ENCODE data around the gene LDLRAD3. TPM values are rescaled to one million over a fixed set of nuclear protein-coding genes. Genes with fewer than 3 reads are reported as not detected.
A peak's percentile ranks its signal among the peaks of the same experiment; 100 is the strongest.

The LDLRAD3 gene
- total RNA-seq, 1 experiment from 2014 or later, result 15.3 TPM

DNA sequence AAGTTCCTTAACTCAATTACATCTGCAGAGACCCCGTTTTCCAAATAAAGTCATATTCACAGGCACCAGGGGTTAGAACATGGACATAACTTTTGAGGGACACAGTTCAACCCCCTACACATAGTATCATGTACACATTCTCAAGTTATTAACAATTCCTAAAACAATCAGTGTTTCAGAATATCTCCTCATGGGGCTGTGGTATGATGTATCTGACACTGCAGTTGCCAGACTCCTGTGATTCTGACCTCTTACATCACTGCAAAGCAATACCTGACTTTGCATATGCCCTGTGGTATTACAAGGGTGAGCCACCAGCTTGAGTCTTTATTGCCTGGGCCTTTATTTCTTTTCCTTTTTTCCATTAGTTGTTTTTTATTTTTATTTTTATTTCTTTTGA lies 203.6 kb downstream of the LDLRAD3 start:
- ATAC-seq, result no peak
- H3K36me3 ChIP-seq (ENCODE audit: low read depth, low read length), result no peaks in the 10 kb centered on the region
- no peak overlapping the region for H3K27ac ChIP-seq (ENCODE audit: low read length)
- no peak overlapping the region for H3K4me3 ChIP-seq (ENCODE audit: low read length)
- no peaks in the 10 kb centered on the region for H4K20me1 ChIP-seq (ENCODE audit: low read length)
- H3K79me2 ChIP-seq (ENCODE audit: low read length), result no peaks in the 10 kb centered on the region; the same call in 1 of the 2 replicates
- no peak overlapping the region for H2AFZ ChIP-seq (ENCODE audit: low read length)
- no TSS peak for BruUV-seq (replicated peaks)
- H3K4me2 ChIP-seq (ENCODE audit: low read length), result no peak overlapping the region
- H3K9ac ChIP-seq (ENCODE audit: low read length), result no peak overlapping the region
- ChIA-PET POLR2A (ENCODE audit: unreplicated experiment) (no interaction called here), CTCF (no interaction called here)
- no peaks in the 10 kb centered on the region for H3K9me3 ChIP-seq (ENCODE audit: low read length)
- H3K4me1 ChIP-seq (ENCODE audit: insufficient read depth, low read length), result peaks cover 29% of the 10 kb centered on the region
- no peak for DNase-seq
- no peaks in the 10 kb centered on the region for H3K27me3 ChIP-seq (ENCODE audit: low read length)
- intact Hi-C loops (cut with micrococcal nuclease), result no loop called here
- no peaks in the 10 kb centered on the region for H3K9me2 ChIP-seq (replicated peaks; ENCODE audit: low read length)
- TF ChIP-seq, protein P1, sequence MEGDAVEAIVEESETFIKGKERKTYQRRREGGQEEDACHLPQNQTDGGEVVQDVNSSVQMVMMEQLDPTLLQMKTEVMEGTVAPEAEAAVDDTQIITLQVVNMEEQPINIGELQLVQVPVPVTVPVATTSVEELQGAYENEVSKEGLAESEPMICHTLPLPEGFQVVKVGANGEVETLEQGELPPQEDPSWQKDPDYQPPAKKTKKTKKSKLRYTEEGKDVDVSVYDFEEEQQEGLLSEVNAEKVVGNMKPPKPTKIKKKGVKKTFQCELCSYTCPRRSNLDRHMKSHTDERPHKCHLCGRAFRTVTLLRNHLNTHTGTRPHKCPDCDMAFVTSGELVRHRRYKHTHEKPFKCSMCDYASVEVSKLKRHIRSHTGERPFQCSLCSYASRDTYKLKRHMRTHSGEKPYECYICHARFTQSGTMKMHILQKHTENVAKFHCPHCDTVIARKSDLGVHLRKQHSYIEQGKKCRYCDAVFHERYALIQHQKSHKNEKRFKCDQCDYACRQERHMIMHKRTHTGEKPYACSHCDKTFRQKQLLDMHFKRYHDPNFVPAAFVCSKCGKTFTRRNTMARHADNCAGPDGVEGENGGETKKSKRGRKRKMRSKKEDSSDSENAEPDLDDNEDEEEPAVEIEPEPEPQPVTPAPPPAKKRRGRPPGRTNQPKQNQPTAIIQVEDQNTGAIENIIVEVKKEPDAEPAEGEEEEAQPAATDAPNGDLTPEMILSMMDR (conservative IDR thresholded peaks at IDR 0.05; ENCODE audit: low read depth, low read length), result no peak
- no peak for TF ChIP-seq EZH2 (IDR thresholded peaks at IDR 0.05; ENCODE audit: low read length, unreplicated experiment)
- H3F3A ChIP-seq (ENCODE audit: low read length, unreplicated experiment), result no peaks in the 10 kb centered on the region

DNA sequence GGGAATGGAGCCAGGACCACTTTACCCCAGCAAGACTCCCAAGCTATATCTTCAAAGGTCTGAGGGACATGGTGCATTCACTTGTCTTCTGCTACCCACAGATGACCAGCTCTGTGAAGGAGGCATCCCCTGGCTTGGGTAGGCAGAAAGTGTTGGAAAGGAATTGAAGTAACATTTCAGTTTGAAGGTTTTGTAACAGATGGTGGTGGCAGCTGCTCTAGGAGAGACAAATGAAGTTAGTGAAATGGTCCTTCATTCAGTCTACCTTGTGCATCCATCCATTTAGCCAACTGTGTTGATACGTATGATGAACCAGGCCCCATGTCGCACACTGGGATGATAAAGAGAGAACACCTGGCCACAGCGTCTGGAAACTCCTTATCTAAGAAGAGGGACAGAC lies 204.8 kb downstream of the LDLRAD3 start:
- ChIA-PET POLR2A (ENCODE audit: unreplicated experiment) (no interaction called here), CTCF (no interaction called here)
- Histone ChIP-seq H3F3A (ENCODE audit: low read length, unreplicated experiment) (no peaks in the 10 kb centered on the region), H3K27ac (ENCODE audit: low read length) (peak overlapping the region; percentile 70), H3K4me3 (ENCODE audit: low read length) (no peak overlapping the region), H3K9ac (ENCODE audit: low read length) (no peak overlapping the region), H4K20me1 (ENCODE audit: low read length) (no peaks in the 10 kb centered on the region), H3K4me1 (ENCODE audit: insufficient read depth, low read length) (peaks cover 29% of the 10 kb centered on the region), H2AFZ (ENCODE audit: low read length) (no peak overlapping the region), H3K9me2 (replicated peaks; ENCODE audit: low read length) (no peaks in the 10 kb centered on the region), H3K79me2 (ENCODE audit: low read length) (no peaks in the 10 kb centered on the region; the same call in 1 of the 2 replicates), H3K4me2 (ENCODE audit: low read length) (peak overlapping the region; percentile 50), H3K9me3 (ENCODE audit: low read length) (no peaks in the 10 kb centered on the region), H3K36me3 (ENCODE audit: low read depth, low read length) (no peaks in the 10 kb centered on the region), H3K27me3 (ENCODE audit: low read length) (no peaks in the 10 kb centered on the region)
- DNase-seq (no peak), ATAC-seq (no peak)
- TF ChIP-seq, protein P1 (conservative IDR thresholded peaks at IDR 0.05; ENCODE audit: low read depth, low read length), result no peak
- no peak for TF ChIP-seq EZH2 (IDR thresholded peaks at IDR 0.05; ENCODE audit: low read length, unreplicated experiment)
- TF ChIP-seq EZH2phosphoT487 (IDR thresholded peaks at IDR 0.05; ENCODE audit: borderline replicate concordance, low read length), result no peak
- intact Hi-C loops (cut with micrococcal nuclease), result no loop called here
- no TSS peak for BruUV-seq (replicated peaks)

DNA sequence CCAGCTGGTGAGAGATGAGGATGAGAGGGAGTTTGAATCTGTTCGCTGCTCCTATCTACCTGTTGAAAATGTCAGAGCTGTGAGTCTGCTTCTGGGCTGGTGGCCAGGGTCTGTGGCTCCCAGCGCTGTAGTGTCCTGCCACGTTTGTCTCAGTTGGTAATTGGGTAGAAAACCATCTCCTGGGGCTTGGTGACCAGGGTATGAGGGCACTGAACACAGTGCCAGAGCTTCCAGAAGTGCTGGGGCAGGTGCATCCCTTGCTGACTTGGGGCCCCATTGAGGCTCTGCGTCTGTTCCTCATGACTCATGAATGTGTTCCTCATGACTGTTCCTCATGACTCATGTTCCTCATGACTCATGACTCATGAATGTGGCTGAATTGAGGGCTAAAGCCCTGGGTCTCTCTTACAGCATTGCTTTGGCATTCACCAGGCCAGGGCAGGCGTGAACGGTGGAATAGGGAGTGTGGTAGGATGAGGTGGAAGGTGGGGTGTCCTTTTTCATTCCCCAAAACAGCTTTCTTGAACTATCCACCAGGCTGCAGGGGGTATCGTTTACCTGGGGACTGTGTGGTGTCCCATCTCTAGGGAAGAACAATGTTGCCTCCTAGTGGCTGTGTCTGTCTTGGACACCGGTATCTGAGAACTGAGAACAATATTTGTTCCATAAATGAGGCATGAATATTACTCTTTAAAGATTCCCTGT lies 205.8 kb downstream of the LDLRAD3 start:
- Histone ChIP-seq H3K4me2 (ENCODE audit: low read length) (peak overlapping the region; percentile 64), H3K9me2 (replicated peaks; ENCODE audit: low read length) (no peaks in the 10 kb centered on the region), H2AFZ (ENCODE audit: low read length) (no peak overlapping the region), H3K27ac (ENCODE audit: low read length) (peak overlapping the region; percentile 70), H4K20me1 (ENCODE audit: low read length) (no peaks in the 10 kb centered on the region), H3K9ac (ENCODE audit: low read length) (peak overlapping the region; percentile 26; the same call in 1 of the 2 replicates), H3K9me3 (ENCODE audit: low read length) (no peaks in the 10 kb centered on the region), H3K36me3 (ENCODE audit: low read depth, low read length) (no peaks in the 10 kb centered on the region), H3F3A (ENCODE audit: low read length, unreplicated experiment) (no peaks in the 10 kb centered on the region), H3K4me1 (ENCODE audit: insufficient read depth, low read length) (peaks cover 29% of the 10 kb centered on the region), H3K27me3 (ENCODE audit: low read length) (no peaks in the 10 kb centered on the region), H3K79me2 (ENCODE audit: low read length) (no peaks in the 10 kb centered on the region; the same call in none of the 2 replicates), H3K4me3 (ENCODE audit: low read length) (peak overlapping the region; percentile 10; the same call in 1 of the 2 replicates)
- BruUV-seq (replicated peaks), result no TSS peak
- peak; percentile 99 for DNase-seq
- ATAC-seq, result peak; percentile 96
- intact Hi-C loops (cut with micrococcal nuclease), result loop anchor here (1.0 to 5.0 kb wide), 4 partner anchors 112 to 662 kb away; no protein-coding TSS in a partner anchor
- ChIA-PET POLR2A (ENCODE audit: unreplicated experiment) (no interaction called here), CTCF (interaction anchor here (0.5 to 1.7 kb wide), 7 partner anchors 18 to 662 kb away, joined by 3 to 18 read pairs (median 3); no protein-coding TSS in a partner anchor)
- TF ChIP-seq EZH2phosphoT487 (IDR thresholded peaks at IDR 0.05; ENCODE audit: borderline replicate concordance, low read length) (no peak), EZH2 (IDR thresholded peaks at IDR 0.05; ENCODE audit: low read length, unreplicated experiment) (no peak)
- TF ChIP-seq, protein P1 (conservative IDR thresholded peaks at IDR 0.05; ENCODE audit: low read depth, low read length), result peak; percentile 79

Data from PC-3 (cell line).